Pancreas (tissue), 10 donors: ENCODE data around the gene SLC26A9. TPM values are rescaled to one million over a fixed set of nuclear protein-coding genes. Genes with fewer than 3 reads are reported as not detected.

Source experiments
- ATAC-seq, 4 donors: fragments of 200-7000 bp; cut with Tn5 transposase; one replicate each; pipeline versions ENCODE4 v1.8.0 to v1.9.1; 2020; ENCODE audit warnings: mild to moderate bottlenecking in 4 of 4, moderate library complexity in 4 of 4
- DNase-seq, 6 donors: peaks; one replicate each; pipeline ENCODE4 v3.0.0-alpha.2; 2020
- FAIRE-seq: peaks from 2 replicates; lab custom pipeline; 2012; peaks lifted over from hg19 to GRCh38; lab: Jason Lieb, UNC
- H3K27ac ChIP-seq, 4 donors: fragments of 200-600 bp; sonication (generic); 1 replicate in 3 of 4; 2 replicates in 1 of 4; pipeline versions ENCODE4 v1.5.0 to v1.8.0; 2020
- H3K27me3 ChIP-seq, 4 donors: fragments of 200-600 bp; one replicate each; pipeline ENCODE4 v1.8.0; 2021
- H3K36me3 ChIP-seq, 3 donors: fragments of 200-600 bp; sonication (generic) in 1 of 3; one replicate each; pipeline versions ENCODE4 v1.5.0 to v1.8.0; 2020 to 2021
- H3K4me1 ChIP-seq, 3 donors: fragments of 200-600 bp; one replicate each; pipeline ENCODE4 v1.8.0; 2021
- H3K4me3 ChIP-seq, 4 donors: fragments of 200-600 bp; sonication (generic) in 2 of 4; one replicate each; pipeline versions ENCODE4 v1.5.0 to v1.8.0; 2020 to 2021
- H3K9me3 ChIP-seq, 4 donors: fragments of 200-600 bp; one replicate each; pipeline ENCODE4 v1.8.0; 2021
- CTCF ChIP-seq, 4 donors: fragments of 200-600 bp; sonication (generic) in 3 of 4; IDR thresholded peaks; one replicate each; pipeline versions ENCODE4 v1.5.0 to v1.8.0; 2021; ENCODE audit warnings: antibody characterized with exemption in 4 of 4
- WGBS, 2 donors: extraction: QIAGEN DNeasy Blood & Tissue Kit; methylation state at CpG; one replicate each; pipeline ENCODE4 v1.1.7; 2013; 5-methylcytosine and 5-hydroxymethylcytosine counted together
- intact Hi-C, 3 donors: fragments of 100-400 bp; cut with DNase I; formaldehyde crosslinking; loops; one replicate each; pipeline versions ENCODE4 v1.11.1 to v1.14.2; 2022
- polyA plus RNA-seq, 2 donors: library from polyadenylated mRNA; stranded (reverse); fragments of 200-250 nt; gene quantifications; one replicate each; pipeline ENCODE4 v1.2.3, GENCODE V29; 2013
- total RNA-seq, 6 donors: library from RNA; stranded (reverse); fragmentation: NEBNext Ultra II Directional in 4 of 6; extraction: Animal tissue kit (Norgen Biotek cat#: 25700) in 4 of 6; gene quantifications; one replicate each; pipeline versions ENCODE4 v1.2.1 to v1.2.4, GENCODE V29; 2021 to 2023
- donor health status: healthy with polysubstance abuse.
- donor health status: DM: no; HTN: no; CAD: no; lungs with moderate emphysema.
- donor health status: DM: no; HTN: no; CAD: no.
- donor health status: control.
- donor health status: control.
- donor health status: Bipolar disorder and iron deficiency.
- donor health status: DM: yes; HTN: yes; CAD: no.
- donor health status: DM: no; HTN: no; CAD: no.
- donor health status: DM: no; HTN: no; CAD: no.
- donor health status: DM: yes; HTN: yes; CAD: no.

SLC26A9 gene
- total and polyA plus RNA-seq, 8 donors = 0.56 to 6.5 (median 1.2) TPM

DNA sequence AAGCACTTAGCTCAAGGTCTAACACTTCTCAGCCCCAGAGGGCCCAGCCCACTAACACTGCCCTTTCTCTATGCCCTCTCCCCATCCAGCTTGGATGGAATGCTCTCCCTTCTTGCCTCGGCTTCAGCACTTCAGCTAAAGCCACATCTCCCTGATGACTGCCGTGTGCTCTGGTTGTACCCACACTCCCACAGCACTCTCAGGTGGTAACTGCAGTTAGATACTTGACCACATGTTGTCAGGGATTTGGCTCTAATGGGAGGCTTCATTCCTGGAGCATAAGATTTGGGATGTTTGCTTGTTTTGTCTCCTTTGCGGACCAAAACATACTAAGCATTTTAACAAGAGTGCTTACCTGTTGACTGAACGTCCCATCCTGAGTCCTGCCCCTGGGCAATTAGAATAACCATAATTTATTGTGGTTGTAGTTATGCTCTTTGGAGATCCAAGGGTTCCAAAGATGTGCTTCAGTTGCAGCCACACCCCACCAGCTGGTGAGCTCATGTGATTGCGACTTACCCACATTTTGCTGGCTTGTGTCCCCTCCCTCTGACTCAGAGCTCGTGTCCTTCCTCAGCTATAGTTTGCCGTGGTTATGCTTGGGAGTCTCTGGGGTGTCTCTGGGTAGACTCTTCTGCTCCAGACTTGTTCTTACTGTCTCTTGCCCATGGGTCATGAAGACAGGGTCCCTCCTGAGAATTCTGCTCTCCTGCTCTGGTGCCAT is 7.7 kb upstream of the SLC26A9 start:
- ATAC-seq (no peak), DNase-seq (no peak), FAIRE-seq (no peak)
- TF ChIP-seq CTCF (IDR thresholded peaks at IDR 0.05) = no peak
- H3K9me3 ChIP-seq = no peaks in the 10 kb centered on the region
- H3K36me3 ChIP-seq = no peaks in the 10 kb centered on the region
- WGBS, 2 donors = 90 to 93% methylated on average over 7 of the region's 7 CpGs
- H3K27ac ChIP-seq = no peak overlapping the region
- H3K4me3 ChIP-seq = no peak overlapping the region
- H3K27me3 ChIP-seq = no peaks in the 10 kb centered on the region
- peaks cover 13 to 29% (median 27%) of the 10 kb centered on the region in 3 donors for H3K4me1 ChIP-seq
- intact Hi-C loops = no loop called here

- H3K36me3 ChIP-seq = no peaks in the 10 kb centered on the region
- intact Hi-C loops = no loop called here
- FAIRE-seq (no peak), DNase-seq (peak; percentile 70 to 88 (median 73)), ATAC-seq (peak; percentile 44 to 73 (median 65))
- WGBS, 2 donors = 42 to 47% methylated on average over 8 of the region's 8 CpGs
- H3K4me1 ChIP-seq = peaks cover 13 to 29% (median 27%) of the 10 kb centered on the region in 3 donors
- H3K4me3 ChIP-seq = no peak overlapping the region
- peak overlapping the region in 1 of 4 donors; percentile 14 for H3K27ac ChIP-seq
- TF ChIP-seq CTCF (IDR thresholded peaks at IDR 0.05) = no peak
- no peaks in the 10 kb centered on the region for H3K9me3 ChIP-seq
- no peaks in the 10 kb centered on the region for H3K27me3 ChIP-seq
Observed at GRCh38 chr1:205950280-205950679, 7.0 kb upstream of the SLC26A9 start.

DNA sequence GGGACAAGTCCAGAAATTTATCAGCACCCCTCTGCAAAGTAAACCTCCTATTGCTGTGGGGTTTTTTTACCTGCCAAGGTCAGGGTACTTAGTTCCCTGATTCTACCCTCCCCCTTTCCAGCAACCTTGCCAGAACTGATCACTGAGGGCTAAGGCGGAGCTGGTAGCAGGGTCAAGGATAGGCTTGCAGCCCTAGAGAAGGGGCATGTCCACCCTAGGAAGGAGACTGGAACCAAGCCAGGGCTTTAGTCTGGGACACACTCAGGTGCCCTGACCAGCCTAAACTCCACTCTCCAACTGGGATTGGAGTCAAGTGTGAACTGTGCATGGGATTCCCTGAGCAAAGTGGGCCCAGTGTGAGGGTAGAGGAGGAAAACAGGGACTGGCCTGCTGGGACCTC is 6.5 kb upstream of the SLC26A9 start:
- H3K36me3 ChIP-seq = no peaks in the 10 kb centered on the region
- H3K27me3 ChIP-seq = no peaks in the 10 kb centered on the region
- intact Hi-C loops = no loop called here
- ATAC-seq = peak in 3 of 4 donors; percentile 22 to 65 (median 49)
- no peak for FAIRE-seq
- WGBS, 2 donors = 38 to 41% methylated on average over 1 of the region's 1 CpG
- H3K4me3 ChIP-seq = no peak overlapping the region
- H3K27ac ChIP-seq = peak overlapping the region in 1 of 4 donors; percentile 14
- TF ChIP-seq CTCF (IDR thresholded peaks at IDR 0.05) = no peak
- H3K9me3 ChIP-seq = no peaks in the 10 kb centered on the region
- peak in 3 of 6 donors; percentile 29 to 65 (median 31) for DNase-seq
- peaks cover 13 to 27% (median 24%) of the 10 kb centered on the region in 3 donors for H3K4me1 ChIP-seq

DNA sequence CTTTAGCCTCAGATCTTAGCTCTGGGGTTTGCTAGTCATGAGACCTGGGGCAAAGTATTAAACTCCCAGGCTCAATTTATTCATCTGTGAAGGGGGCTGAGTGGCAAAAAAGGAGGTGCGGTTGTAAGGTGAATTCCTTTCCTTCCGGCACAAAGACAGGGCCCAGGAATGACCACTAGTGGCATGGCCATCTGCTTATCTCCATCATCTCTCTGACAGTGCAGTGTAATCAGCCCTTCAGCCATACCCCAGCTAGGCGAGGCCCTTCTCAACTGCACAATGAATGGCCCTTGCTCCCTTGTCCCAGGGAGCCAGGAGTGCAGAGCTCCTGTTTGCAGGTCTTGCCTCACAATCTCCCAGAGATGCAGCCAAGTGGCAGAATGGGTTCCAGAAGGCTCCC is 5.6 kb upstream of the SLC26A9 start:
- no peak for TF ChIP-seq CTCF (IDR thresholded peaks at IDR 0.05)
- ATAC-seq = no peak
- Histone ChIP-seq H3K36me3 (no peaks in the 10 kb centered on the region), H3K27ac (no peak overlapping the region), H3K4me3 (no peak overlapping the region), H3K27me3 (no peaks in the 10 kb centered on the region), H3K4me1 (peaks cover 13 to 21% (median 17%) of the 10 kb centered on the region in 3 donors), H3K9me3 (no peaks in the 10 kb centered on the region)
- FAIRE-seq = no peak
- WGBS, 2 donors = 96 to 100% methylated on average over 3 of the region's 3 CpGs
- DNase-seq = no peak
- intact Hi-C loops = no loop called here

DNA sequence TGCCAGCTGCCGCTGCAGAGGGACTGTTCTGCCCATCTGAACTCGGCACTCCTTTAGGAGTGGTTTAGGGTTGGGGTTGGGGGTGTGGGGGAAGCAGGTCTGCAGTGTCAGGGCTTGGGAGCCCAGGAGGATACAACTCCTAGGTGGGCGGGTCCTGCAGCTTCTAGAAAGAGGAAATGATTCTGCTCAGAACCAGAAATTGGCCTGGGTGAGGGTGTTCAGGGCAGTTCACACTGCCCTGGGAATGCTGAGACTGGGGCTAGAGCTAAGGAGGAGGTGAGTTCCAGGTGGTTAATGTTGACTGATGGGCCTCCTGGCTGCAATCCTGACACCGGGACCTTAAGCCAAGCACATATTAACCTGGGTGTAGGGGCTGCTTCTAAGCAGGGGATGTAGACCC is 4.8 kb upstream of the SLC26A9 start:
- intact Hi-C loops = no loop called here
- FAIRE-seq (no peak), ATAC-seq (peak in 1 of 4 donors; percentile 8), DNase-seq (no peak)
- H3K4me1 ChIP-seq = peaks cover 13 to 17% (median 14%) of the 10 kb centered on the region in 3 donors
- 75 to 76% methylated on average over 4 of the region's 4 CpGs for WGBS, 2 donors
- no peak for TF ChIP-seq CTCF (IDR thresholded peaks at IDR 0.05)
- no peaks in the 10 kb centered on the region for H3K27me3 ChIP-seq
- no peaks in the 10 kb centered on the region for H3K36me3 ChIP-seq
- H3K4me3 ChIP-seq = no peak overlapping the region
- H3K9me3 ChIP-seq = no peaks in the 10 kb centered on the region
- H3K27ac ChIP-seq = no peak overlapping the region
